WTC11 (cell line): ENCODE results near the gene PXYLP1. TPM values are rescaled to one million over a fixed set of nuclear protein-coding genes. Genes with fewer than 3 reads are reported as not detected.

Experiments used
- ATAC-seq: fragments of 200-7000 bp; cut with Tn5 transposase; 2 replicates; pipeline ENCODE4 v1.10.0; 2021; ENCODE audit warnings: mild to moderate bottlenecking, moderate library complexity
- CTCF ChIA-PET: fragments of 300-600 bp; sonication (Branson Sonifier 250); formaldehyde crosslinking; loops from one replicate; lab custom pipeline; 2021; ENCODE audit warnings: antibody characterized with exemption; lab: Charles Lee
- POLR2A ChIA-PET: fragments of 350-600 bp; sonication (Branson Sonifier 250); formaldehyde crosslinking; loops from one replicate; lab custom pipeline; 2021; ENCODE audit warnings: antibody characterized with exemption; lab: Charles Lee
- DNase-seq: peaks from one replicate; pipeline ENCODE4 v3.0.0; 2021; ENCODE audit warnings: low spot score
- H3K27ac Mint-ChIP-seq: 2 replicates; pipeline ENCODE4 v1.8.0; 2021; ENCODE audit warnings: mixed read lengths
- H3K27me3 Mint-ChIP-seq: 2 replicates; pipeline ENCODE4 v1.8.0; 2021; ENCODE audit warnings: low read depth, mild to moderate bottlenecking, moderate library complexity, mixed read lengths
- H3K36me3 Mint-ChIP-seq: 2 replicates; pipeline ENCODE4 v1.8.0; 2021; ENCODE audit warnings: mixed read lengths
- H3K4me1 Mint-ChIP-seq: 2 replicates; pipeline ENCODE4 v1.8.0; 2022; ENCODE audit warnings: mixed read lengths
- H3K4me3 Mint-ChIP-seq: 2 replicates; pipeline ENCODE4 v1.8.0; 2021; ENCODE audit warnings: mild to moderate bottlenecking, moderate library complexity, mixed read lengths
- H3K9me3 Mint-ChIP-seq: 2 replicates; pipeline ENCODE4 v1.8.0; 2021; ENCODE audit warnings: mixed read lengths
- E2F4 ChIP-seq: sonication (generic); formaldehyde crosslinking; IDR thresholded peaks from 2 replicates; pipeline ENCODE4 v1.8.1; 2022; ENCODE audit warnings: low read depth, mild to moderate bottlenecking, moderate library complexity, missing genetic modification reagents, borderline replicate concordance
- ERG ChIP-seq: fragments of 250-450 bp; sonication (Bioruptor Pico); IDR thresholded peaks from 2 replicates; pipeline ENCODE4 v1.8.0; 2021; ENCODE audit warnings: mild to moderate bottlenecking
- GRHL2 ChIP-seq: fragments of 250-450 bp; sonication (Bioruptor Pico); IDR thresholded peaks from 2 replicates; pipeline ENCODE4 v1.8.0; 2022; ENCODE audit warnings: mild to moderate bottlenecking, moderate library complexity; ENCODE audit not compliant: insufficient replicate concordance, severe bottlenecking
- HMGXB4 ChIP-seq: sonication (generic); formaldehyde crosslinking; IDR thresholded peaks from 2 replicates; pipeline ENCODE4 v1.8.1; 2023; ENCODE audit warnings: mild to moderate bottlenecking, moderate library complexity, missing genetic modification reagents
- JUN ChIP-seq: sonication (generic); formaldehyde crosslinking; IDR thresholded peaks from 2 replicates; pipeline ENCODE4 v1.8.0; 2023; ENCODE audit warnings: mild to moderate bottlenecking, missing genetic modification reagents
- KAT7 ChIP-seq: sonication (generic); formaldehyde crosslinking; IDR thresholded peaks from 2 replicates; pipeline ENCODE4 v1.8.1; 2023; ENCODE audit warnings: missing genetic modification reagents, mild to moderate bottlenecking, borderline replicate concordance
- MYBL2 ChIP-seq: sonication (generic); formaldehyde crosslinking; IDR thresholded peaks from 2 replicates; pipeline ENCODE4 v1.8.1; 2023; ENCODE audit warnings: mild to moderate bottlenecking, moderate library complexity, missing genetic modification reagents
- SMAD4 ChIP-seq: sonication (generic); formaldehyde crosslinking; IDR thresholded peaks from 2 replicates; pipeline ENCODE4 v1.8.0; 2022; ENCODE audit warnings: mild to moderate bottlenecking, missing genetic modification reagents
- TEAD1 ChIP-seq: sonication (generic); formaldehyde crosslinking; IDR thresholded peaks from 2 replicates; pipeline ENCODE4 v1.8.0; 2022; ENCODE audit warnings: mild to moderate bottlenecking, missing genetic modification reagents
- ZNF281 ChIP-seq: sonication (generic); formaldehyde crosslinking; IDR thresholded peaks from 2 replicates; pipeline ENCODE4 v1.8.0; 2023; ENCODE audit warnings: mild to moderate bottlenecking, missing genetic modification reagents
- ZNF416 ChIP-seq: fragments of 250-450 bp; sonication (Bioruptor Pico); IDR thresholded peaks from 2 replicates; pipeline ENCODE4 v1.9.0; 2021; ENCODE audit warnings: mild to moderate bottlenecking, inconsistent platforms
- ZNF532 ChIP-seq: fragments of 250-450 bp; sonication (Bioruptor Pico); IDR thresholded peaks from 2 replicates; pipeline ENCODE4 v1.9.0; 2021; ENCODE audit warnings: mild to moderate bottlenecking, borderline replicate concordance
- total RNA-seq: library from RNA; stranded (reverse); gene quantifications from 3 replicates; pipeline ENCODE4 v1.2.3, GENCODE V29; 2021
- TF ChIP-seq, protein P1 (sequence below): fragments of 250-450 bp; sonication (Bioruptor Pico); IDR thresholded peaks from 2 replicates; pipeline ENCODE4 v1.9.0; 2021; ENCODE audit warnings: mild to moderate bottlenecking
- TF ChIP-seq, protein P2 (sequence below): sonication (generic); formaldehyde crosslinking; IDR thresholded peaks from 2 replicates; pipeline ENCODE4 v1.8.1; 2022; ENCODE audit warnings: low read depth, missing genetic modification reagents, borderline replicate concordance
- TF ChIP-seq, protein P3 (sequence below): sonication (generic); formaldehyde crosslinking; IDR thresholded peaks from 2 replicates; pipeline ENCODE4 v1.8.0; 2023; ENCODE audit warnings: missing genetic modification reagents, mild to moderate bottlenecking, borderline replicate concordance

PXYLP1 gene
- total RNA-seq, 1 experiment from 2014 or later: 20.1 TPM

DNA sequence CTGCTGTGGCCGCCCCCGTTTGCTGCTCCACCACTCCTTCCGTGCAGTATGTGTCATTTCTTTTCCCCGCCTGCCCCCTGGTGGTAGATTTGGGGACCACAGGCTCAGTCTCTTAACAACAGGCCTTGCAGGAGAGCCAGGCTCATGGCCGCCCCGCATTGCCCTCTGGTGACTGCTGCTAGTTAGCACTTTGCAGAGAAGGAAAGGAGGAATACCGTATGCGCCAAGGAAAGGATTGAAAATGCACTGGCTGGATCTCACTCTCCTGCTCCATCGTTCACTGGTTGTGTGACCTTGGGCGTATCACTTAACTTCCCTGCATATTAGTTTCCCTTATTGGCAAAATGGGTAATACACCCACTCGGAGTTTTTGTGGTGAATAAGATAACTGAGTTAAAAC lies 39.3 kb upstream of the PXYLP1 start (continued):
- TF ChIP-seq ZNF281 (no peak), SMAD4 (no peak), HMGXB4 (no peak), TEAD1 (no peak)
- TF ChIP-seq, all 79 proteins: peak for 7

GRCh38 chr3:141193066-141193830 lies 38.4 kb upstream of the PXYLP1 start:
- Mint-ChIP-seq H3K4me3 (no peak overlapping the region), H3K4me1 (no peaks in the 10 kb centered on the region), H3K9me3 (no peaks in the 10 kb centered on the region), H3K27ac (no peak overlapping the region), H3K27me3 (peaks cover 22% of the 10 kb centered on the region), H3K36me3 (no peaks in the 10 kb centered on the region)
- CTCF ChIA-PET: interaction anchor here (0.6 to 3.4 kb wide), 7 partner anchors 35 to 271 kb away, joined by 3 to 32 read pairs (median 4); partner anchors contain the start of genes PXYLP1 and SPSB4
- ATAC-seq (no peak), DNase-seq (no peak)
- no peak for TF ChIP-seq ZNF532 (CRISPR knock-in tag)
- TF ChIP-seq ZNF416 (CRISPR knock-in tag): no peak
- TF ChIP-seq, protein P1, sequence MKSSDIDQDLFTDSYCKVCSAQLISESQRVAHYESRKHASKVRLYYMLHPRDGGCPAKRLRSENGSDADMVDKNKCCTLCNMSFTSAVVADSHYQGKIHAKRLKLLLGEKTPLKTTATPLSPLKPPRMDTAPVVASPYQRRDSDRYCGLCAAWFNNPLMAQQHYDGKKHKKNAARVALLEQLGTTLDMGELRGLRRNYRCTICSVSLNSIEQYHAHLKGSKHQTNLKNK: no peak
- TF ChIP-seq GRHL2 (CRISPR knock-in tag): no peak
- TF ChIP-seq MYBL2 (CRISPR knock-in tag): no peak
- TF ChIP-seq, protein P2, sequence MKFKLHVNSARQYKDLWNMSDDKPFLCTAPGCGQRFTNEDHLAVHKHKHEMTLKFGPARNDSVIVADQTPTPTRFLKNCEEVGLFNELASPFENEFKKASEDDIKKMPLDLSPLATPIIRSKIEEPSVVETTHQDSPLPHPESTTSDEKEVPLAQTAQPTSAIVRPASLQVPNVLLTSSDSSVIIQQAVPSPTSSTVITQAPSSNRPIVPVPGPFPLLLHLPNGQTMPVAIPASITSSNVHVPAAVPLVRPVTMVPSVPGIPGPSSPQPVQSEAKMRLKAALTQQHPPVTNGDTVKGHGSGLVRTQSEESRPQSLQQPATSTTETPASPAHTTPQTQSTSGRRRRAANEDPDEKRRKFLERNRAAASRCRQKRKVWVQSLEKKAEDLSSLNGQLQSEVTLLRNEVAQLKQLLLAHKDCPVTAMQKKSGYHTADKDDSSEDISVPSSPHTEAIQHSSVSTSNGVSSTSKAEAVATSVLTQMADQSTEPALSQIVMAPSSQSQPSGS (CRISPR knock-in tag): no peak
- TF ChIP-seq JUN (CRISPR knock-in tag): no peak
- TF ChIP-seq ERG (CRISPR knock-in tag): no peak
- TF ChIP-seq, protein P3, sequence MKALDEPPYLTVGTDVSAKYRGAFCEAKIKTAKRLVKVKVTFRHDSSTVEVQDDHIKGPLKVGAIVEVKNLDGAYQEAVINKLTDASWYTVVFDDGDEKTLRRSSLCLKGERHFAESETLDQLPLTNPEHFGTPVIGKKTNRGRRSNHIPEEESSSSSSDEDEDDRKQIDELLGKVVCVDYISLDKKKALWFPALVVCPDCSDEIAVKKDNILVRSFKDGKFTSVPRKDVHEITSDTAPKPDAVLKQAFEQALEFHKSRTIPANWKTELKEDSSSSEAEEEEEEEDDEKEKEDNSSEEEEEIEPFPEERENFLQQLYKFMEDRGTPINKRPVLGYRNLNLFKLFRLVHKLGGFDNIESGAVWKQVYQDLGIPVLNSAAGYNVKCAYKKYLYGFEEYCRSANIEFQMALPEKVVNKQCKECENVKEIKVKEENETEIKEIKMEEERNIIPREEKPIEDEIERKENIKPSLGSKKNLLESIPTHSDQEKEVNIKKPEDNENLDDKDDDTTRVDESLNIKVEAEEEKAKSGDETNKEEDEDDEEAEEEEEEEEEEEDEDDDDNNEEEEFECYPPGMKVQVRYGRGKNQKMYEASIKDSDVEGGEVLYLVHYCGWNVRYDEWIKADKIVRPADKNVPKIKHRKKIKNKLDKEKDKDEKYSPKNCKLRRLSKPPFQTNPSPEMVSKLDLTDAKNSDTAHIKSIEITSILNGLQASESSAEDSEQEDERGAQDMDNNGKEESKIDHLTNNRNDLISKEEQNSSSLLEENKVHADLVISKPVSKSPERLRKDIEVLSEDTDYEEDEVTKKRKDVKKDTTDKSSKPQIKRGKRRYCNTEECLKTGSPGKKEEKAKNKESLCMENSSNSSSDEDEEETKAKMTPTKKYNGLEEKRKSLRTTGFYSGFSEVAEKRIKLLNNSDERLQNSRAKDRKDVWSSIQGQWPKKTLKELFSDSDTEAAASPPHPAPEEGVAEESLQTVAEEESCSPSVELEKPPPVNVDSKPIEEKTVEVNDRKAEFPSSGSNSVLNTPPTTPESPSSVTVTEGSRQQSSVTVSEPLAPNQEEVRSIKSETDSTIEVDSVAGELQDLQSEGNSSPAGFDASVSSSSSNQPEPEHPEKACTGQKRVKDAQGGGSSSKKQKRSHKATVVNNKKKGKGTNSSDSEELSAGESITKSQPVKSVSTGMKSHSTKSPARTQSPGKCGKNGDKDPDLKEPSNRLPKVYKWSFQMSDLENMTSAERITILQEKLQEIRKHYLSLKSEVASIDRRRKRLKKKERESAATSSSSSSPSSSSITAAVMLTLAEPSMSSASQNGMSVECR (CRISPR knock-in tag): no peak
- TF ChIP-seq KAT7 (CRISPR knock-in tag): no peak
- no peak for TF ChIP-seq E2F4 (CRISPR knock-in tag)
- POLR2A ChIA-PET: no interaction called here
